HCT116 (cell line): ENCODE data around the gene AKT1. TPM values are rescaled to one million over a fixed set of nuclear protein-coding genes. Genes with fewer than 3 reads are reported as not detected.

Experiments
- ATAC-seq: fragments of 200-7000 bp; cut with Tn5 transposase; 2 replicates; pipeline ENCODE4 v1.9.1; 2020; ENCODE audit warnings: mild to moderate bottlenecking, moderate library complexity
- BruUV-seq: library from RNA; stranded (reverse); fragments of 400-500 nt; replicated peaks from 2 replicates; lab custom pipeline; 2021; lab: Mats Ljungman, UMichigan
- CTCF ChIA-PET: fragments of 300-600 bp; sonication (Branson Sonifier 250); formaldehyde crosslinking; loops from one replicate; lab custom pipeline; 2021; ENCODE audit warnings: antibody characterized with exemption; lab: Charles Lee
- POLR2A ChIA-PET: fragments of 300-600, 350-600 bp; sonication (Branson Sonifier 250); formaldehyde crosslinking; loops from one replicate; lab custom pipeline; 2021; ENCODE audit warnings: antibody characterized with exemption; lab: Charles Lee
- RAD21 ChIA-PET, 2 experiments: fragments of 300-600 bp; sonication (Branson Sonifier 250); formaldehyde crosslinking; loops; one replicate each; lab custom pipeline; 2023; ENCODE audit warnings: low total read pairs in 2 of 2; ENCODE audit not compliant: uncharacterized antibody in 2 of 2, unreplicated experiment in 2 of 2, low non-redundant PET in 1 of 2; lab: Charles Lee
- DNase-seq: peaks from one replicate; pipeline ENCODE4 v3.0.0-alpha.2; 2010; ENCODE audit warnings: low read depth, low spot score
- H2AFZ ChIP-seq: fragments of 200-600 bp; shearing (Covaris generic), sonication (generic); 2 replicates; pipeline ENCODE4 v1.6.1; 2017; ENCODE audit warnings: low read depth, mixed run types, mixed read lengths, antibody characterized with exemption, low read length; ENCODE audit not compliant: poor library complexity, severe bottlenecking
- H3K27ac ChIP-seq: 2 replicates; pipeline ENCODE4 v1.5.1; 2012; ENCODE audit warnings: low read depth, low read length
- H3K27me3 ChIP-seq: fragments of 200-600 bp; sonication (generic); 2 replicates; pipeline ENCODE4 v1.6.1; 2016; ENCODE audit warnings: mixed run types, low read length, mixed read lengths; ENCODE audit not compliant: insufficient read depth
- H3K36me3 ChIP-seq, 2 experiments: fragments of 200-500 bp in 1 of 2; fragments of 200-600 bp in 1 of 2; sonication (Bioruptor generic) in 1 of 2; sonication (generic) in 1 of 2; 2 replicates each; pipeline versions ENCODE4 v1.5.1 to v1.6.1; 2014 to 2016; ENCODE audit warnings: low read length in 2 of 2, inconsistent platforms in 1 of 2, mixed read lengths in 1 of 2, mixed run types in 1 of 2; ENCODE audit not compliant: insufficient read depth in 2 of 2, control insufficient read depth in 1 of 2
- H3K4me1 ChIP-seq, 2 experiments: fragments of 200-600 bp in 1 of 2; sonication (generic) in 1 of 2; 2 replicates each; pipeline versions ENCODE4 v1.5.1 to v1.6.1; 2012 to 2017; ENCODE audit warnings: low read length in 2 of 2, inconsistent platforms in 1 of 2, mild to moderate bottlenecking in 1 of 2, mixed read lengths in 1 of 2, mixed run types in 1 of 2, moderate library complexity in 1 of 2; ENCODE audit not compliant: insufficient read depth in 2 of 2, control insufficient read depth in 1 of 2
- H3K4me2 ChIP-seq: fragments of 200-600 bp; sonication (generic); 2 replicates; pipeline ENCODE4 v1.6.1; 2017; ENCODE audit warnings: mixed run types, low read length, mixed read lengths
- H3K4me3 ChIP-seq, 2 experiments: fragments of 200-600 bp in 1 of 2; sonication (generic) in 1 of 2; replicated peaks in 1 of 2; 2 replicates each; pipeline ENCODE4 v1.5.1; 2011 to 2016; ENCODE audit warnings: low read length in 2 of 2, control low read depth in 1 of 2, low read depth in 1 of 2, mild to moderate bottlenecking in 1 of 2, mixed read lengths in 1 of 2, mixed run types in 1 of 2
- H3K79me2 ChIP-seq: fragments of 200-600 bp; sonication (generic); 2 replicates; pipeline ENCODE4 v1.6.1; 2017; ENCODE audit warnings: mild to moderate bottlenecking, mixed run types, low read length, moderate library complexity, mixed read lengths; ENCODE audit not compliant: insufficient read depth
- H3K9ac ChIP-seq: fragments of 200-600 bp; sonication (generic); 2 replicates; pipeline ENCODE4 v1.6.1; 2016; ENCODE audit warnings: low read length, mixed read lengths
- H3K9me2 ChIP-seq: fragments of 200-600 bp; sonication (generic), shearing (Covaris generic); 2 replicates; pipeline ENCODE4 v1.6.1; 2017; ENCODE audit warnings: mixed run types, mild to moderate bottlenecking, moderate library complexity; ENCODE audit not compliant: insufficient read depth
- H3K9me3 ChIP-seq, 2 experiments: fragments of 200-500 bp in 1 of 2; fragments of 200-600 bp in 1 of 2; sonication (Bioruptor generic) in 1 of 2; sonication (generic) in 1 of 2; 2 replicates each; pipeline ENCODE4 v1.6.1; 2014 to 2017; ENCODE audit warnings: low read length in 2 of 2, mixed read lengths in 2 of 2, inconsistent platforms in 1 of 2, low read depth in 1 of 2, mild to moderate bottlenecking in 1 of 2, mixed run types in 1 of 2, moderate library complexity in 1 of 2; ENCODE audit not compliant: control insufficient read depth in 1 of 2, insufficient read depth in 1 of 2
- H4K20me1 ChIP-seq: fragments of 200-600 bp; sonication (generic), shearing (Covaris generic); 2 replicates; pipeline ENCODE4 v1.6.1; 2017; ENCODE audit warnings: mixed run types, mild to moderate bottlenecking, moderate library complexity; ENCODE audit not compliant: insufficient read depth
- ATF3 ChIP-seq: IDR thresholded peaks from 2 replicates; pipeline ENCODE4 v1.6.1; 2012
- CBX3 ChIP-seq: IDR thresholded peaks from 2 replicates; pipeline ENCODE4 v1.6.1; 2012; ENCODE audit warnings: low read depth
- CEBPB ChIP-seq: IDR thresholded peaks from 2 replicates; pipeline ENCODE4 v1.6.1; 2012; ENCODE audit warnings: low read depth
- CTCF ChIP-seq, 3 experiments: fragments of 200-600 bp in 1 of 3; sonication (generic) in 1 of 3; IDR thresholded peaks in 2 of 3; conservative IDR thresholded peaks in 1 of 3; 2 replicates each; pipeline ENCODE4 v1.5.1; 2012 to 2017; ENCODE audit warnings: low read depth in 2 of 3, low read length in 2 of 3, antibody characterized with exemption in 1 of 3, borderline replicate concordance in 1 of 3, control low read depth in 1 of 3, mild to moderate bottlenecking in 1 of 3, mixed read lengths in 1 of 3, mixed run types in 1 of 3, moderate library complexity in 1 of 3; ENCODE audit not compliant: insufficient read depth in 1 of 3
- EGR1 ChIP-seq: IDR thresholded peaks from 2 replicates; pipeline ENCODE4 v1.6.1; 2012; ENCODE audit warnings: low read depth
- ELF1 ChIP-seq: IDR thresholded peaks from 2 replicates; pipeline ENCODE4 v1.6.1; 2012; ENCODE audit warnings: low read depth, borderline replicate concordance
- EZH2 ChIP-seq: fragments of 200-600 bp; sonication (generic); IDR thresholded peaks from 2 replicates; pipeline ENCODE4 v1.6.1; 2017; ENCODE audit warnings: antibody characterized with exemption, mixed run types
- POLR2A ChIP-seq: IDR thresholded peaks from 2 replicates; pipeline ENCODE4 v1.7.0; 2011; ENCODE audit warnings: borderline replicate concordance; ENCODE audit not compliant: insufficient read depth, insufficient read length; ENCODE audit errors: extremely low read depth
- POLR2AphosphoS5 ChIP-seq: IDR thresholded peaks from 2 replicates; pipeline ENCODE4 v1.6.1; 2011; ENCODE audit warnings: mild to moderate bottlenecking, low read depth, low read length, moderate library complexity
- RAD21 ChIP-seq: IDR thresholded peaks from 2 replicates; pipeline ENCODE4 v1.6.1; 2012; ENCODE audit warnings: low read depth, mild to moderate bottlenecking
- SRF ChIP-seq: IDR thresholded peaks from 2 replicates; pipeline ENCODE4 v1.6.1; 2012; ENCODE audit warnings: low read depth
- TCF7L2 ChIP-seq: IDR thresholded peaks from 2 replicates; pipeline ENCODE4 v1.7.0; 2011; ENCODE audit warnings: borderline replicate concordance, inconsistent platforms; ENCODE audit not compliant: insufficient read depth, insufficient read length; ENCODE audit errors: extremely low read depth
- YY1 ChIP-seq: IDR thresholded peaks from 2 replicates; pipeline ENCODE4 v1.6.1; 2011; ENCODE audit warnings: low read length, low read depth, moderate library complexity, mild to moderate bottlenecking; ENCODE audit not compliant: insufficient replicate concordance; ENCODE audit errors: extremely low read depth
- ZBTB33 ChIP-seq: IDR thresholded peaks from 2 replicates; pipeline ENCODE4 v1.6.1; 2011; ENCODE audit warnings: mild to moderate bottlenecking, low read length, moderate library complexity; ENCODE audit not compliant: insufficient replicate concordance; ENCODE audit errors: extremely low read depth
- ZNF274 ChIP-seq: fragments of 200-500 bp; sonication (Bioruptor generic); IDR thresholded peaks from 2 replicates; pipeline ENCODE4 v1.6.1; 2014; ENCODE audit warnings: mild to moderate bottlenecking, low read depth, low read length, inconsistent platforms
- intact Hi-C: fragments of 100-400 bp; cut with micrococcal nuclease; formaldehyde crosslinking; loops from 2 replicates; pipeline ENCODE4 v1.10.0; 2022
- total RNA-seq: library from RNA; stranded (reverse); gene quantifications from one replicate; pipeline ENCODE4 v1.2.1, GENCODE V29; 2021; ENCODE audit not compliant: unreplicated experiment

The AKT1 gene
- total RNA-seq, 1 experiment from 2014 or later = 152 TPM

- Histone ChIP-seq H3K27ac (peak overlapping the region; percentile 44), H3K27me3 (no peaks in the 10 kb centered on the region), H3K4me3 (no peak overlapping the region), H3K9me3 (peaks cover 0 to 11% of the 10 kb centered on the region in 2 experiments; a peak in 2 of 4 replicates), H3K4me1 (peaks cover 3 to 9% of the 10 kb centered on the region in 2 experiments; a peak in 3 of 4 replicates), H3K9ac (no peak overlapping the region; the same call in 1 of the 2 replicates), H3K9me2 (no peaks in the 10 kb centered on the region), H2AFZ (no peak overlapping the region), H3K4me2 (peak overlapping the region; percentile 53), H3K79me2 (no peaks in the 10 kb centered on the region), H3K36me3 (peaks cover 0 to 31% of the 10 kb centered on the region in 2 experiments; a peak in 3 of 4 replicates), H4K20me1 (no peaks in the 10 kb centered on the region)
- RAD21 ChIA-PET = interaction anchor here (0.6 to 1.2 kb wide), 6 partner anchors 16 to 114 kb away, joined by 3 to 5 read pairs (median 4); no protein-coding TSS in a partner anchor
- BruUV-seq = no TSS peak
- POLR2A ChIA-PET = interaction anchor here (1.1 to 1.4 kb wide), 2 partner anchors 16 to 58 kb away, joined by 3 to 5 read pairs; partner anchors contain the start of gene SIVA1
- intact Hi-C loops = loop anchor here (1.0 to 2.0 kb wide), 2 partner anchors 58 to 276 kb away; no protein-coding TSS in a partner anchor
- CTCF ChIA-PET = interaction anchor here (0.6 to 3.1 kb wide), 10 partner anchors 14 to 277 kb away, joined by 3 to 29 read pairs (median 4); partner anchors contain the start of gene SIVA1
- ATAC-seq (peak; percentile 92), DNase-seq (peak; percentile 51)
- TF ChIP-seq POLR2A = no peak
- no peak for TF ChIP-seq CEBPB
- TF ChIP-seq EZH2 = no peak
- TF ChIP-seq CBX3 = no peak
- peak; percentile 41; the same call in 1 of the 2 replicates for TF ChIP-seq POLR2AphosphoS5
- TF ChIP-seq ELF1 = no peak
- TF ChIP-seq SRF = no peak
- no peak for TF ChIP-seq TCF7L2
- TF ChIP-seq RAD21 = peak; percentile 85
- TF ChIP-seq CTCF (IDR thresholded peaks at IDR 0.05 in 2 of 3, conservative IDR thresholded peaks at IDR 0.05 in 1 of 3; ENCODE audit: borderline replicate concordance in 1 of 3, insufficient read depth in 1 of 3, low read depth in 2 of 3, low read length in 2 of 3) = peak; percentile 68 to 74 (median 69)
- TF ChIP-seq ZNF274 = no peak
- no peak for TF ChIP-seq ZBTB33
- no peak for TF ChIP-seq EGR1
- no peak for TF ChIP-seq ATF3
- no peak for TF ChIP-seq YY1
Observed at GRCh38 chr14:104768437-104769323, 26.9 kb downstream of the AKT1 start.
